DOHH2 (cell line): ENCODE data around the gene SLC7A4.

Source experiments
- H3F3A ChIP-seq: fragments of 200-600 bp; sonication (generic), shearing (Covaris generic); 2 replicates; pipeline ENCODE4 v1.6.0; 2016; ENCODE audit warnings: antibody characterized with exemption, mild to moderate bottlenecking; ENCODE audit not compliant: control insufficient read depth, insufficient read depth
- H3K27ac ChIP-seq: fragments of 200-600 bp; sonication (generic); 2 replicates; pipeline ENCODE4 v1.5.1; 2014; ENCODE audit warnings: low read depth, mild to moderate bottlenecking, low read length, moderate library complexity
- H3K27me3 ChIP-seq: fragments of 200-600 bp; sonication (generic); 2 replicates; pipeline ENCODE4 v1.6.1; 2014; ENCODE audit warnings: mild to moderate bottlenecking, low read length, mixed read lengths; ENCODE audit not compliant: control insufficient read depth
- H3K36me3 ChIP-seq: fragments of 200-600 bp; sonication (generic); 2 replicates; pipeline ENCODE4 v1.6.1; 2014; ENCODE audit warnings: mild to moderate bottlenecking, low read length, moderate library complexity, mixed read lengths; ENCODE audit not compliant: control insufficient read depth
- H3K4me1 ChIP-seq: fragments of 200-600 bp; sonication (generic); 2 replicates; pipeline ENCODE4 v1.6.1; 2014; ENCODE audit warnings: mild to moderate bottlenecking, low read length, mixed read lengths; ENCODE audit not compliant: control insufficient read depth
- H3K4me2 ChIP-seq: fragments of 200-600 bp; sonication (generic); 2 replicates; pipeline ENCODE4 v1.6.0; 2014; ENCODE audit warnings: mild to moderate bottlenecking, low read length, moderate library complexity
- H3K4me3 ChIP-seq: fragments of 200-600 bp; sonication (generic); 2 replicates; pipeline ENCODE4 v1.5.1; 2014; ENCODE audit warnings: mild to moderate bottlenecking, low read length, mixed read lengths
- H3K79me2 ChIP-seq: fragments of 200-600 bp; sonication (generic); 2 replicates; pipeline ENCODE4 v1.6.1; 2014; ENCODE audit warnings: mild to moderate bottlenecking, low read length, mixed read lengths; ENCODE audit not compliant: control insufficient read depth
- H3K9me2 ChIP-seq: fragments of 200-600 bp; sonication (generic); replicated peaks from 2 replicates; pipeline ENCODE4 v1.6.1; 2014; ENCODE audit warnings: mild to moderate bottlenecking, low read length, mixed read lengths; ENCODE audit not compliant: control insufficient read depth
- H3K9me3 ChIP-seq: fragments of 200-600 bp; sonication (generic); 2 replicates; pipeline ENCODE4 v1.6.1; 2014; ENCODE audit warnings: antibody characterized with exemption, low read length, mixed read lengths; ENCODE audit not compliant: control insufficient read depth, insufficient read depth
- H4K20me1 ChIP-seq: fragments of 200-600 bp; sonication (generic); 2 replicates; pipeline ENCODE4 v1.6.0; 2014; ENCODE audit warnings: low read depth, mild to moderate bottlenecking, antibody characterized with exemption, low read length, moderate library complexity; ENCODE audit not compliant: control insufficient read depth, insufficient read depth
- EZH2phosphoT487 ChIP-seq: fragments of 200-600 bp; sonication (generic); IDR thresholded peaks from 2 replicates; pipeline ENCODE4 v1.6.1; 2017; ENCODE audit warnings: borderline replicate concordance, mild to moderate bottlenecking, antibody characterized with exemption, low read length, moderate library complexity, mixed read lengths
- TF ChIP-seq, protein P1 (sequence below): fragments of 200-600 bp; sonication (generic); IDR thresholded peaks from one replicate; pipeline ENCODE4 v1.5.1; 2014; ENCODE audit warnings: antibody characterized with exemption, mild to moderate bottlenecking, low read depth, low read length; ENCODE audit not compliant: poor library complexity, severe bottlenecking

SLC7A4 gene

DNA sequence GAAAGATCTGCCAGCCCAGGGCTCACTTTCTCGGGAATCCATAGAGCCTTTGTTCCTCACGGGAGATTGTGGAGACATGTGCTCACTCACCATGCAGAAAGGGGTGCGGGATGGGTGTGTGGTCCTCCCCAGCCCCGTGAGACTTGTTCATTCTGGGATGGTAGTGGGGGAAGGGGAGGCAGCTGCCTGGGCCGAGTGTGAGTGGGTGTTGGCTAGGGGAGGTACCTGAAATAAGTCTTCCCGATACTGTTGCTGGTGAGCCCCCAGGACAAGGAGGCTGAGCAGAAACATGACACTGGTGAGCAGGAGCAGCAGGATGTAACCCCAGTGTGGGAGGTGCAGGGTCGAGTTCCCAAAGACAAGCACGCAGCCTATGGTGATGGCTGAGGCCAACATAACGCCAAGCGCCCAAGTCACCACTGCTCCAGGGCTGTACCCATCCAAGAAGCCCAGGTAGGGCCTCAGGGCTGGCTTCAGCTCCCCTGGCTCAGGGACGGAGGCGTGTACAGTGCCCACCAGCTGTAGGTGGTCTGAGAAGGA, 2.8 kb downstream of the SLC7A4 start:
- H3K4me1 ChIP-seq = peaks cover 2% of the 10 kb centered on the region; the same call in 1 of the 2 replicates
- TF ChIP-seq EZH2phosphoT487 = no peak
- TF ChIP-seq, protein P1, sequence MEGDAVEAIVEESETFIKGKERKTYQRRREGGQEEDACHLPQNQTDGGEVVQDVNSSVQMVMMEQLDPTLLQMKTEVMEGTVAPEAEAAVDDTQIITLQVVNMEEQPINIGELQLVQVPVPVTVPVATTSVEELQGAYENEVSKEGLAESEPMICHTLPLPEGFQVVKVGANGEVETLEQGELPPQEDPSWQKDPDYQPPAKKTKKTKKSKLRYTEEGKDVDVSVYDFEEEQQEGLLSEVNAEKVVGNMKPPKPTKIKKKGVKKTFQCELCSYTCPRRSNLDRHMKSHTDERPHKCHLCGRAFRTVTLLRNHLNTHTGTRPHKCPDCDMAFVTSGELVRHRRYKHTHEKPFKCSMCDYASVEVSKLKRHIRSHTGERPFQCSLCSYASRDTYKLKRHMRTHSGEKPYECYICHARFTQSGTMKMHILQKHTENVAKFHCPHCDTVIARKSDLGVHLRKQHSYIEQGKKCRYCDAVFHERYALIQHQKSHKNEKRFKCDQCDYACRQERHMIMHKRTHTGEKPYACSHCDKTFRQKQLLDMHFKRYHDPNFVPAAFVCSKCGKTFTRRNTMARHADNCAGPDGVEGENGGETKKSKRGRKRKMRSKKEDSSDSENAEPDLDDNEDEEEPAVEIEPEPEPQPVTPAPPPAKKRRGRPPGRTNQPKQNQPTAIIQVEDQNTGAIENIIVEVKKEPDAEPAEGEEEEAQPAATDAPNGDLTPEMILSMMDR = no peak

DNA sequence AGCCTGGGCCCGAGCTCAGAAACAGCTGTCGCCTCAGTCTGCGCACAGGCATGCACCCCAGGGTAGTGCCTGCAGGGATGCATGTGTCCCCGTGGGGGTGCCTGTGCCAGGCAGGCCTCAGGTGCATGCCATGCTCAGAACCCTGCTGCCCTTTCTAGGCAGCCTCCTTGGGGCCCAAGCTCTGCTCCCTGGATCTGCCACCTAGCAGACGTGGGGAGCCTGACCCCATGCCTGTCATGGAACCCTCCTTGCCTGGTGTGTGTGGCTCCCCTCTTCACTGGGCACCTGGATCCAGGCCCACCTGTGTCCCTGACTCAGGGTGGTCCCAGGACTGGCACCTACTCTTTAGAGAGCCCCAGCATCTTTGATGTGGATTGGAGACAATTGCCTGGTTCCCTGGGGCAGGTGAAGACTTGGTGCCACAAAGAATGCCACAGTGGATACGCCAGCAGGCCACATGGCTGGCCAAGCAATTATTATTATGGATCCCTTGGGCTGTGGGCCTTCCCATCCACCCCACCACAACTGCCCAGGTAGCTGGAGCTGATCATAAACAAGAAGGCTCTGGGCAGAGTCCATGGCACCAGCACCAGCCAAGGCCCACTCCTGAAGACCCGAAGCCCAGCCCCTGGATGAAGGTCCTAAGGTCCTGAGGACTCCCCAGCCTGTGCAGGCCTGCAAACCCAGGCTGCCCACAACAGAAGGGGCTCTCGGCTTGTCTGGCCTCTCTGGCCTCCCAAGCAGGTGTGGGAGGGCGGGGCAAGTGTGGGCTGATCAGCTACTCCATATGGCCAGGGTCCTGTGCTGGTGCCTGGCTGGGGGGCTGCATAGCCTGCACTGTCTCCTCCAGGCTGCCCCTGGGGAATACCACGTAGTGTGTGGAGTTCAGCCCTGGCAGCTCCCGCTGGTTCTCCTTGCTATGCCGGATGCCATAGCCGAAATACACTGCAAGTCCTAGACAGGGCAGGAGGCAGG, 3.8 kb downstream of the SLC7A4 start:
- Histone ChIP-seq H3F3A (no peaks in the 10 kb centered on the region), H3K9me2 (no peaks in the 10 kb centered on the region)
- TF ChIP-seq EZH2phosphoT487 = no peak
- TF ChIP-seq, protein P1 = no peak

More for the DNA sequence above, 2.8 kb downstream of the SLC7A4 start:
- Histone ChIP-seq H3K9me3 (no peaks in the 10 kb centered on the region), H3K4me2 (no peak overlapping the region), H3K9me2 (no peaks in the 10 kb centered on the region), H3K36me3 (no peaks in the 10 kb centered on the region), H4K20me1 (no peaks in the 10 kb centered on the region), H3K4me3 (no peak overlapping the region), H3K27me3 (no peaks in the 10 kb centered on the region; the same call in none of the 2 replicates), H3F3A (no peaks in the 10 kb centered on the region), H3K79me2 (no peaks in the 10 kb centered on the region), H3K27ac (no peak overlapping the region)

DNA sequence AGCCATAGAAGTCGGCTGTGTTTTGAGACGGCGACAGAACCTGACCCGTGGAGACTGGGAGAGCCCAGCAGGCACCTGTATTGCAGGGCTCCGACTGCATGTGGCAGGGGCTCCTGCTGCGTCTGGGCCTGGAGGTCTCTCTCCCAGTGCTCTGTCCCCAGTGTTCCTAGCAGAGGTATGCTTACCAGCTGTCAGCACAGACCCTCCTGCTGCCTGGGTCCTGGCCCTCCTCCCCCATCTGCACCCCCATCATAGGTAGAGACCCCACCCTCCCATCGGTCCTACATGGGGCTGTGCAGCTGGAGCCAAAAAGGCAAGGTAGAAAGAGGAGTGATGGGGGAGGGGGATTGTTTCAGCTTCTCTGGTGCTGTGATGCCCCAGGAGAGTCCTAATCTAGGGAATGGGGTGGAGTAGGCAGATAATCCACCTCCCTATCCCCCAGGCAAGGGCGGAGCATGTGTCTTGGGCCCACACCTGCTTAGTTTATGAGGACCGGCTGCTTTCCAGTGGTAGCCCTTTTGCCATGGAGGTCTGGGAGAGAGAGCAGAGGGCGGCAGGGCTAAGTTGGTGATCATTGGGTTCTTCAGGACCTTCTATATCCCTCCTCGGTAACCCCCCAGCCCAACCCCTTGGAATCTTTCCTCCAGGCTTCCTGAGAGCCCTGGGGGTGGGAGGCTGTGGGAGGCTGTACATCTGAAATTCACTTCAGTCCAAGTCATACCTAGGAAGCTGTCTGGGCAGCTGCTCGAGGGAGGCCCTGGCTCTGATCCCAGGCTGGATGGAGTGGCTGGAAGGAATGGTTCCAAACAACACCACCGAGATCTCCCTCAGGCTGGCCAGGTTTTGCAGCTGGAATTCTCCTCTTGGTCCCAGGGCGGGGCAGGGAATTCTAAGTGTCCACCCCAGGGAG, 5.3 kb downstream of the SLC7A4 start:
- no peaks in the 10 kb centered on the region for H3K36me3 ChIP-seq
- peaks cover 2% of the 10 kb centered on the region; the same call in 1 of the 2 replicates for H3K4me1 ChIP-seq
- H3K79me2 ChIP-seq = no peaks in the 10 kb centered on the region
- H4K20me1 ChIP-seq = no peaks in the 10 kb centered on the region
- H3F3A ChIP-seq = no peaks in the 10 kb centered on the region
- no peaks in the 10 kb centered on the region for H3K9me3 ChIP-seq
- no peak overlapping the region for H3K27ac ChIP-seq
- TF ChIP-seq, protein P1 = no peak
- TF ChIP-seq EZH2phosphoT487 = no peak
- H3K27me3 ChIP-seq = no peaks in the 10 kb centered on the region
- H3K4me3 ChIP-seq = no peak overlapping the region
- no peak overlapping the region for H3K4me2 ChIP-seq
- H3K9me2 ChIP-seq = no peaks in the 10 kb centered on the region

More for the DNA sequence above, 3.8 kb downstream of the SLC7A4 start:
- Histone ChIP-seq H3K27me3 (no peaks in the 10 kb centered on the region; the same call in 1 of the 2 replicates), H3K79me2 (no peaks in the 10 kb centered on the region), H3K4me1 (peaks cover 2% of the 10 kb centered on the region; the same call in 1 of the 2 replicates), H3K27ac (no peak overlapping the region), H3K4me3 (no peak overlapping the region), H3K4me2 (no peak overlapping the region), H4K20me1 (no peaks in the 10 kb centered on the region), H3K36me3 (no peaks in the 10 kb centered on the region), H3K9me3 (no peaks in the 10 kb centered on the region)
